Vagina (tissue), 2 donors: ENCODE data around the gene CHRNA5.

Experiments used
- CTCF ChIP-seq, 3 experiments: fragments of 450-650 bp in 2 of 3; fragments of 200-600 bp in 1 of 3; sonication (generic) in 1 of 3; IDR thresholded peaks; one replicate each; pipeline ENCODE4 v1.5.1; 2017 to 2019; ENCODE audit warnings: antibody characterized with exemption in 3 of 3, mild to moderate bottlenecking in 2 of 3, moderate library complexity in 2 of 3
- POLR2A ChIP-seq, 2 donors: fragments of 450-650 bp; IDR thresholded peaks; one replicate each; pipeline ENCODE4 v1.6.1; 2017; ENCODE audit warnings: antibody characterized with exemption in 2 of 2, mild to moderate bottlenecking in 2 of 2, moderate library complexity in 2 of 2

GRCh38 chr15:78565097-78565950 lies at the start of gene CHRNA5:
- TF ChIP-seq CTCF (IDR thresholded peaks at IDR 0.05) (no peak), POLR2A (IDR thresholded peaks at IDR 0.05) (no peak)
